Esophagus muscularis mucosa (tissue), 4 donors: Measurements from ENCODE around the gene TPGS2. TPM values are rescaled to one million over a fixed set of nuclear protein-coding genes. Genes with fewer than 3 reads are reported as not detected.
"Not testable (repeated sequence)": the region's sequence is repeated elsewhere in the genome, so short reads cannot be mapped to it uniquely, and the experiment has no call there.

Experiments used
- DNase-seq: peaks from one replicate; pipeline ENCODE4 v3.0.0-alpha.2; 2017; ENCODE audit errors: extremely low spot score
- H3K27ac ChIP-seq, 4 donors: fragments of 200-600 bp; sonication (generic); replicated peaks in 1 of 4; 1 replicate in 3 of 4; 2 replicates in 1 of 4; pipeline ENCODE4 v1.5.1; 2016 to 2019; ENCODE audit warnings: mild to moderate bottlenecking in 1 of 4
- H3K27me3 ChIP-seq, 4 donors: fragments of 200-600 bp; sonication (generic); one replicate each; pipeline versions ENCODE4 v1.5.1 to v1.6.0; 2016 to 2019
- H3K36me3 ChIP-seq, 4 donors: fragments of 200-600 bp; sonication (generic); one replicate each; pipeline ENCODE4 v1.5.1; 2016 to 2019
- H3K4me1 ChIP-seq, 4 donors: fragments of 200-600 bp; sonication (generic); one replicate each; pipeline ENCODE4 v1.5.1; 2016 to 2019
- H3K4me3 ChIP-seq, 4 donors: fragments of 200-600 bp; sonication (generic); 1 replicate in 2 of 4; 2 replicates in 2 of 4; pipeline ENCODE4 v1.5.1; 2016 to 2019; ENCODE audit warnings: mild to moderate bottlenecking in 4 of 4, moderate library complexity in 1 of 4
- H3K9me3 ChIP-seq, 4 donors: fragments of 200-600 bp; sonication (generic); 1 replicate in 3 of 4; 2 replicates in 1 of 4; pipeline ENCODE4 v1.5.1; 2016 to 2019
- CTCF ChIP-seq, 3 experiments: fragments of 200-600 bp in 2 of 3; fragments of 450-650 bp in 1 of 3; sonication (generic) in 2 of 3; IDR thresholded peaks; one replicate each; pipeline ENCODE4 v1.5.1; 2017 to 2019; ENCODE audit warnings: antibody characterized with exemption in 3 of 3, mild to moderate bottlenecking in 2 of 3, moderate library complexity in 1 of 3
- EP300 ChIP-seq: sonication (generic); formaldehyde crosslinking; IDR thresholded peaks from one replicate; pipeline ENCODE4 v1.6.1; 2017; ENCODE audit warnings: antibody characterized with exemption
- POLR2A ChIP-seq: fragments of 450-650 bp; IDR thresholded peaks from one replicate; pipeline ENCODE4 v1.6.1; 2017; ENCODE audit warnings: antibody characterized with exemption, moderate library complexity, mild to moderate bottlenecking, low read depth
- POLR2AphosphoS5 ChIP-seq, 2 donors: sonication (generic); formaldehyde crosslinking; IDR thresholded peaks; one replicate each; pipeline ENCODE4 v1.6.1; 2017; ENCODE audit warnings: antibody characterized with exemption in 2 of 2
- WGBS: methylation state at CpG from one replicate; pipeline ENCODE4 v1.1.5; 2018; 5-methylcytosine and 5-hydroxymethylcytosine counted together
- intact Hi-C: fragments of 100-400 bp; cut with DNase I; formaldehyde crosslinking; loops from one replicate; pipeline ENCODE4 v1.15.1; 2023
- total RNA-seq, 4 donors: library from RNA; depleted of rRNA; stranded (reverse); fragments of >200 nt; gene quantifications; one replicate each; pipeline versions ENCODE4 v1.1.0 to v1.2.1, GENCODE V29; 2016

TPGS2 gene
- total RNA-seq, 4 donors from 2014 or later: 74.3 to 117 (median 91.5) TPM

- Histone ChIP-seq H3K9me3 (no peaks in the 10 kb centered on the region), H3K36me3 (peaks cover 10 to 53% (median 18%) of the 10 kb centered on the region in 4 donors), H3K4me1 (peaks cover 0 to 3% (median 0%) of the 10 kb centered on the region in 4 donors), H3K27me3 (no peaks in the 10 kb centered on the region), H3K27ac (no peak overlapping the region), H3K4me3 (no peak overlapping the region)
- no peak for DNase-seq
- TF ChIP-seq POLR2A (no peak), EP300 (no peak), CTCF (IDR thresholded peaks at IDR 0.05) (no peak), POLR2AphosphoS5 (IDR thresholded peaks at IDR 0.05) (no peak)
- intact Hi-C loops: no loop called here
These were observed 9.2 kb downstream of the TPGS2 start for GRCh38 chr18:36819621-36820020.

- peaks cover 0 to 4% (median 0%) of the 10 kb centered on the region in 4 donors for H3K4me1 ChIP-seq
- H3K27me3 ChIP-seq: no peaks in the 10 kb centered on the region
- H3K27ac ChIP-seq: no peak overlapping the region
- H3K9me3 ChIP-seq: no peaks in the 10 kb centered on the region
- peaks cover 10 to 56% (median 18%) of the 10 kb centered on the region in 4 donors for H3K36me3 ChIP-seq
- DNase-seq: no peak
- H3K4me3 ChIP-seq: no peak overlapping the region
- 88% methylated on average over 3 of the region's 3 CpGs for WGBS
- TF ChIP-seq POLR2A: no peak
- TF ChIP-seq POLR2AphosphoS5 (IDR thresholded peaks at IDR 0.05): no peak
- TF ChIP-seq CTCF (IDR thresholded peaks at IDR 0.05): no peak
- TF ChIP-seq EP300: no peak
- intact Hi-C loops: no loop called here
These were observed 10.2 kb downstream of the TPGS2 start for GRCh38 chr18:36818652-36819051.

- Histone ChIP-seq H3K27ac (no peak overlapping the region), H3K4me1 (peaks cover 9 to 13% (median 12%) of the 10 kb centered on the region in 4 donors), H3K9me3 (no peaks in the 10 kb centered on the region), H3K4me3 (no peak overlapping the region), H3K27me3 (no peaks in the 10 kb centered on the region), H3K36me3 (peaks cover 10 to 54% (median 18%) of the 10 kb centered on the region in 4 donors)
- no peak for DNase-seq
- intact Hi-C loops: no loop called here
- TF ChIP-seq POLR2A: no peak
- TF ChIP-seq EP300: no peak
- TF ChIP-seq POLR2AphosphoS5 (IDR thresholded peaks at IDR 0.05): no peak
- TF ChIP-seq CTCF (IDR thresholded peaks at IDR 0.05): no peak
- 100% methylated on average over 1 of the region's 1 CpG for WGBS
These were observed 11.8 kb downstream of the TPGS2 start for GRCh38 chr18:36817039-36817438.

- H3K27me3 ChIP-seq, H3K9me3 ChIP-seq, intact Hi-C loops, DNase-seq, H3K27ac ChIP-seq, H3K4me3 ChIP-seq: not testable (repeated sequence)
- Histone ChIP-seq H3K4me1 (peaks cover 9 to 22% (median 21%) of the 10 kb centered on the region in 4 donors), H3K36me3 (peaks cover 10 to 51% (median 18%) of the 10 kb centered on the region in 4 donors)
These were observed 12.7 kb downstream of the TPGS2 start for GRCh38 chr18:36816096-36816495.

GRCh38 chr18:36814994-36815393 lies 13.8 kb downstream of the TPGS2 start:
- DNase-seq: no peak
- Histone ChIP-seq H3K27ac (no peak overlapping the region), H3K4me1 (peaks cover 9 to 30% (median 26%) of the 10 kb centered on the region in 4 donors), H3K27me3 (no peaks in the 10 kb centered on the region), H3K4me3 (no peak overlapping the region), H3K9me3 (no peaks in the 10 kb centered on the region), H3K36me3 (peaks cover 10 to 51% (median 18%) of the 10 kb centered on the region in 4 donors)
- intact Hi-C loops: no loop called here
- 73% methylated on average over 1 of the region's 1 CpG for WGBS
- TF ChIP-seq POLR2AphosphoS5 (IDR thresholded peaks at IDR 0.05) (no peak), EP300 (no peak), CTCF (IDR thresholded peaks at IDR 0.05) (no peak), POLR2A (no peak)
